ENCODE measurements around the gene PCBD2. TPM values are rescaled to one million over a fixed set of nuclear protein-coding genes. Genes with fewer than 3 reads are reported as not detected.

The PCBD2 gene
- total and polyA plus RNA-seq, 2 of the 8 experiments (the other 6 are each of a cell fraction or from before 2014, with no cell fraction given): 4.8 to 10.3 TPM

DNA sequence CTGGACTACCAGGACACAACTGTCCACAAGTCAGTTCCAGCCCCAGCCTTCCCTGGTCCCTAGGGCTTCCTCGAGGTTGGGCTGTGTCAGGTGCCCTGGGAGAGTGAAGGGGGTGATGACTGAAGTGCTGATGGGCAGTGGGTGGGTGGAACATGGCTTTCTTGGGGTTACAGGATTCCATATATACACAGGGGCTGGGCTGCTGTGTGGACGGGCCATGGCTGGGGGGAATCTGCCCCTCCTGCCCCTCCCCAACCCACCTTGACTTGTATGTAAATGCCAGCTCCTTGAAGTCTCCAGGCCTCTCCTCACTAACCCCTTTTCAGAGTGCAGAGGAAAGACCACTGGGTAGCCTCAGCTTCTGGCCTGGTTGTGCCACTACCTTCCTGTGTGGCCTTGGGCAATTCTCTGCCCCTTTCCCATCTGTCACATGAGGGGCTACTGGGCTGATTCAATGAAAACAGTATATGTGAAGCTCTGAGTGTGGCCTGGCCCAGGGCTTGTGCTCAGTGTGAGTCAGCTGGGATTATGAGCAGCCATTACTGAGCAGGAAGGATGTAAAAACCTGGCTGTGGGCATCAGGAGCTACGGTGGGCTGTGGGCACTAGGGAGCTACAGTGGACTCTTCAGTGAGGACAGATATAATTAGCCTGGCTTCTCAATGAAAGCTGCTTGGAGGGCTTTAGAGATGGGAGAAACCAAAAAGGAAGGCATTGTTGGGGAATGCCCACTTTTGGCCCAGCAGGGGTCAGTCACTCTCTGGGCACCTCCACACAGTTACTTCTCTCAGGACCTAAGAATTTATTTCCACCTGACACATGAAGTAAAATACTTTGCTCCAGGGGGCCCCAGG is 105.8 kb downstream of the PCBD2 start (continued):
- TF ChIP-seq E2F6 (IDR thresholded peaks at IDR 0.05) (no peak), SUZ12 (IDR thresholded peaks at IDR 0.05; ENCODE audit: low read length) (no peak), BACH1 (IDR thresholded peaks at IDR 0.05; ENCODE audit: low read length) (no peak), EZH2 (IDR thresholded peaks at IDR 0.05; ENCODE audit: low read depth, low read length, severe bottlenecking) (no peak), USF2 (IDR thresholded peaks at IDR 0.05; ENCODE audit: low read length) (no peak), POLR2AphosphoS5 (IDR thresholded peaks at IDR 0.05; ENCODE audit: low read depth, low read length) (no peak), CHD2 (IDR thresholded peaks at IDR 0.05; ENCODE audit: low read length) (no peak), TAF1 (IDR thresholded peaks at IDR 0.05; ENCODE audit: low read depth, low read length) (no peak), RBBP5 (IDR thresholded peaks at IDR 0.05; ENCODE audit: borderline replicate concordance, low read depth, low read length) (no peak)
